22Rv1 (cell line): ENCODE results near the gene CD37.

Source experiments
- ZFX ChIP-seq: fragments of 450-650 bp; IDR thresholded peaks from 2 replicates; pipeline ENCODE4 v1.6.1; 2017; ENCODE audit warnings: antibody characterized with exemption, borderline replicate concordance
- TF ChIP-seq, protein P1 (sequence below): fragments of 450-650 bp; IDR thresholded peaks from 2 replicates; pipeline ENCODE4 v1.5.1; 2017; ENCODE audit warnings: mild to moderate bottlenecking

DNA sequence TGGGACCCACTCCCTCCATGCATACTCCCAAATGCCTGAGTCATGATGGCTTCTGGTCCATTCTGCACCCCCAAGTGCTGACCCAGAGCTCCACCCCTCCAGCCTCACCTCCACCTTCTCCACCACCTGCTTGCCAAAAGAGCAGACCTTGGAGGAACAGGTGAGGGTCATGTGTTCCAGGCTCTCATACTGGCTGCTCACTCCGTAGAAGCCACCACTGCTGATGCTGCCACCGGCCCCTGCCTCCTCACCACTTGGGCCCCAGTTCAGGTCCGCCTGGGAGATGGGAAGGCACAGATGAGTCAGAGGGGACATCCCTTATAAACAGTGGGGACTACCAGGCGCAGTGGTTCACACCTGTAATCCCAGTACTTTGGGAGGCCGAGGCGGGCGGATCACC is 7.9 kb downstream of the CD37 start:
- TF ChIP-seq, protein P1, sequence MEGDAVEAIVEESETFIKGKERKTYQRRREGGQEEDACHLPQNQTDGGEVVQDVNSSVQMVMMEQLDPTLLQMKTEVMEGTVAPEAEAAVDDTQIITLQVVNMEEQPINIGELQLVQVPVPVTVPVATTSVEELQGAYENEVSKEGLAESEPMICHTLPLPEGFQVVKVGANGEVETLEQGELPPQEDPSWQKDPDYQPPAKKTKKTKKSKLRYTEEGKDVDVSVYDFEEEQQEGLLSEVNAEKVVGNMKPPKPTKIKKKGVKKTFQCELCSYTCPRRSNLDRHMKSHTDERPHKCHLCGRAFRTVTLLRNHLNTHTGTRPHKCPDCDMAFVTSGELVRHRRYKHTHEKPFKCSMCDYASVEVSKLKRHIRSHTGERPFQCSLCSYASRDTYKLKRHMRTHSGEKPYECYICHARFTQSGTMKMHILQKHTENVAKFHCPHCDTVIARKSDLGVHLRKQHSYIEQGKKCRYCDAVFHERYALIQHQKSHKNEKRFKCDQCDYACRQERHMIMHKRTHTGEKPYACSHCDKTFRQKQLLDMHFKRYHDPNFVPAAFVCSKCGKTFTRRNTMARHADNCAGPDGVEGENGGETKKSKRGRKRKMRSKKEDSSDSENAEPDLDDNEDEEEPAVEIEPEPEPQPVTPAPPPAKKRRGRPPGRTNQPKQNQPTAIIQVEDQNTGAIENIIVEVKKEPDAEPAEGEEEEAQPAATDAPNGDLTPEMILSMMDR: no peak
- TF ChIP-seq ZFX: no peak
